ENCODE measurements around the gene TMEM94.
A peak's percentile ranks its signal among the peaks of the same experiment; 100 is the strongest.

TMEM94 gene

GRCh38 chr17:75456417-75457046 is at the start of gene TMEM94:
TMEM94 (plus strand) TSS chr17:75456635; CDS start chr17:75471906, 15,271 bp downstream.
- ATAC-seq (peak; percentile 99), DNase-seq (peak; percentile 87)
- Mint-ChIP-seq H3K9me3 (no peaks in the 10 kb centered on the region), H3K36me3 (ENCODE audit: low read depth) (peaks cover 1% of the 10 kb centered on the region), H3K4me3 (peak within 1 kb of the TSS; percentile 82), H3K27me3 (no peaks in the 10 kb centered on the region), H3K4me1 (peaks cover 31% of the 10 kb centered on the region), H3K27ac (peak within 1 kb of the TSS; percentile 82)

GRCh38 chr17:75407655-75408352 is 48.6 kb upstream of the TMEM94 start:
- Mint-ChIP-seq H3K4me1 (peaks cover 39% of the 10 kb centered on the region), H3K9me3 (no peaks in the 10 kb centered on the region), H3K36me3 (ENCODE audit: low read depth) (peaks cover 7% of the 10 kb centered on the region), H3K27ac (no peak overlapping the region), H3K27me3 (no peaks in the 10 kb centered on the region), H3K4me3 (no peak overlapping the region)
- ATAC-seq: no peak
- DNase-seq: no peak

- no peak overlapping the region for H3K4me3 Mint-ChIP-seq
- H3K4me1 Mint-ChIP-seq: peaks cover 28% of the 10 kb centered on the region
- peaks cover 2% of the 10 kb centered on the region for H3K27me3 Mint-ChIP-seq
- no peak for ATAC-seq
- H3K36me3 Mint-ChIP-seq (ENCODE audit: low read depth): no peaks in the 10 kb centered on the region
- H3K9me3 Mint-ChIP-seq: no peaks in the 10 kb centered on the region
- no peak for DNase-seq
- H3K27ac Mint-ChIP-seq: no peak overlapping the region
These were observed 46.3 kb upstream of the TMEM94 start for GRCh38 chr17:75410141-75410540.

- Mint-ChIP-seq H3K9me3 (no peaks in the 10 kb centered on the region), H3K27ac (peak overlapping the region; percentile 28), H3K36me3 (ENCODE audit: low read depth) (no peaks in the 10 kb centered on the region), H3K27me3 (peaks cover 2% of the 10 kb centered on the region), H3K4me1 (peaks cover 21% of the 10 kb centered on the region), H3K4me3 (no peak overlapping the region)
- DNase-seq: no peak
- ATAC-seq: no peak
These were observed 44.9 kb upstream of the TMEM94 start for GRCh38 chr17:75411328-75412067.

- Mint-ChIP-seq H3K27me3 (peaks cover 2% of the 10 kb centered on the region), H3K9me3 (no peaks in the 10 kb centered on the region), H3K4me3 (peak overlapping the region; percentile 25), H3K27ac (no peak overlapping the region), H3K4me1 (peaks cover 17% of the 10 kb centered on the region), H3K36me3 (ENCODE audit: low read depth) (no peaks in the 10 kb centered on the region)
- ATAC-seq (peak; percentile 80), DNase-seq (peak; percentile 69)
These were observed 43.7 kb upstream of the TMEM94 start for GRCh38 chr17:75412455-75413317.

- no peak overlapping the region for H3K4me3 Mint-ChIP-seq
- no peaks in the 10 kb centered on the region for H3K36me3 Mint-ChIP-seq (ENCODE audit: low read depth)
- no peak overlapping the region for H3K27ac Mint-ChIP-seq
- H3K4me1 Mint-ChIP-seq: peaks cover 17% of the 10 kb centered on the region
- no peak for DNase-seq
- H3K27me3 Mint-ChIP-seq: peaks cover 2% of the 10 kb centered on the region
- H3K9me3 Mint-ChIP-seq: no peaks in the 10 kb centered on the region
- ATAC-seq: no peak
These were observed 41.9 kb upstream of the TMEM94 start for GRCh38 chr17:75414488-75414887.

GRCh38 chr17:75416006-75416405 is 40.4 kb upstream of the TMEM94 start:
- Mint-ChIP-seq H3K27ac (no peak overlapping the region), H3K9me3 (no peaks in the 10 kb centered on the region)

GRCh38 chr17:75417054-75417580 is 39.3 kb upstream of the TMEM94 start:
- Mint-ChIP-seq H3K27me3 (peaks cover 2% of the 10 kb centered on the region), H3K9me3 (no peaks in the 10 kb centered on the region), H3K27ac (no peak overlapping the region), H3K4me3 (no peak overlapping the region), H3K4me1 (peaks cover 6% of the 10 kb centered on the region), H3K36me3 (ENCODE audit: low read depth) (no peaks in the 10 kb centered on the region)
- no peak for ATAC-seq
- DNase-seq: no peak

More at GRCh38 chr17:75416006-75416405, 40.4 kb upstream of the TMEM94 start:
- ATAC-seq (no peak), DNase-seq (no peak)
- H3K4me3 Mint-ChIP-seq: no peak overlapping the region
- peaks cover 2% of the 10 kb centered on the region for H3K27me3 Mint-ChIP-seq
- no peaks in the 10 kb centered on the region for H3K36me3 Mint-ChIP-seq (ENCODE audit: low read depth)
- H3K4me1 Mint-ChIP-seq: peaks cover 17% of the 10 kb centered on the region

GRCh38 chr17:75418531-75418930 is 37.9 kb upstream of the TMEM94 start:
- peaks cover 2% of the 10 kb centered on the region for H3K27me3 Mint-ChIP-seq
- H3K4me3 Mint-ChIP-seq: no peak overlapping the region
- ATAC-seq (no peak), DNase-seq (no peak)
- no peaks in the 10 kb centered on the region for H3K9me3 Mint-ChIP-seq
- H3K4me1 Mint-ChIP-seq: no peaks in the 10 kb centered on the region
- no peak overlapping the region for H3K27ac Mint-ChIP-seq
- H3K36me3 Mint-ChIP-seq (ENCODE audit: low read depth): no peaks in the 10 kb centered on the region

GRCh38 chr17:75428543-75429469 is 27.6 kb upstream of the TMEM94 start:
- H3K27me3 Mint-ChIP-seq: no peaks in the 10 kb centered on the region
- no peak for ATAC-seq
- no peak overlapping the region for H3K27ac Mint-ChIP-seq
- no peak for DNase-seq
- H3K4me3 Mint-ChIP-seq: no peak overlapping the region
- H3K36me3 Mint-ChIP-seq (ENCODE audit: low read depth): no peaks in the 10 kb centered on the region
- H3K9me3 Mint-ChIP-seq: no peaks in the 10 kb centered on the region
- H3K4me1 Mint-ChIP-seq: peaks cover 15% of the 10 kb centered on the region

- H3K27ac Mint-ChIP-seq: no peak overlapping the region
- peaks cover 19% of the 10 kb centered on the region for H3K4me1 Mint-ChIP-seq
- H3K4me3 Mint-ChIP-seq: no peak overlapping the region
- ATAC-seq (no peak), DNase-seq (no peak)
- no peaks in the 10 kb centered on the region for H3K36me3 Mint-ChIP-seq (ENCODE audit: low read depth)
- H3K9me3 Mint-ChIP-seq: no peaks in the 10 kb centered on the region
- H3K27me3 Mint-ChIP-seq: no peaks in the 10 kb centered on the region
These were observed 26.1 kb upstream of the TMEM94 start for GRCh38 chr17:75430159-75430974.

GRCh38 chr17:75433218-75433783 is 23.1 kb upstream of the TMEM94 start:
- DNase-seq (no peak), ATAC-seq (no peak)
- Mint-ChIP-seq H3K4me3 (no peak overlapping the region), H3K27me3 (peaks cover 3% of the 10 kb centered on the region), H3K9me3 (no peaks in the 10 kb centered on the region), H3K4me1 (peaks cover 13% of the 10 kb centered on the region), H3K36me3 (ENCODE audit: low read depth) (no peaks in the 10 kb centered on the region), H3K27ac (no peak overlapping the region)
